Colonic mucosa (tissue), 4 donors: Measurements from ENCODE around the gene MIAT. TPM values are rescaled to one million over a fixed set of nuclear protein-coding genes. Genes with fewer than 3 reads are reported as not detected.

Experiments used
- DNase-seq: peaks from one replicate; pipeline ENCODE4 v3.0.0-alpha.2; 2020
- H3K27ac ChIP-seq: fragments of 200-600 bp; one replicate; pipeline ENCODE4 v1.8.0; 2021
- H3K27me3 ChIP-seq: fragments of 200-600 bp; one replicate; pipeline ENCODE4 v1.8.0; 2021
- H3K36me3 ChIP-seq: fragments of 200-600 bp; one replicate; pipeline ENCODE4 v1.8.0; 2021
- H3K4me1 ChIP-seq: fragments of 200-600 bp; one replicate; pipeline ENCODE4 v1.8.0; 2021; ENCODE audit warnings: mild to moderate bottlenecking
- H3K4me3 ChIP-seq: fragments of 200-600 bp; one replicate; pipeline ENCODE4 v1.8.0; 2021
- H3K9ac ChIP-seq, 2 donors: one replicate each; pipeline ENCODE4 v1.7.0; 2013; ENCODE audit warnings: control low read depth in 2 of 2, low read depth in 2 of 2, low read length in 2 of 2
- H3K9me3 ChIP-seq: fragments of 200-600 bp; one replicate; pipeline ENCODE4 v1.8.0; 2021
- intact Hi-C: fragments of 100-400 bp; cut with DNase I; formaldehyde crosslinking; loops from one replicate; pipeline ENCODE4 v1.14.1; 2022
- total RNA-seq, 2 donors: library from RNA; stranded (reverse); fragmentation: NEBNext Ultra II Directional in 1 of 2; extraction: Animal tissue kit (Norgen Biotek cat#: 25700) in 1 of 2; gene quantifications; one replicate each; pipeline ENCODE4 v1.2.1, GENCODE V29; 2021
- TF ChIP-seq, protein P1 (sequence below): fragments of 200-600 bp; IDR thresholded peaks from one replicate; pipeline ENCODE4 v1.8.0; 2022; ENCODE audit warnings: antibody characterized with exemption, mild to moderate bottlenecking
- donor health status: healthy.
- donor health status: DM: no; HTN: no; CAD: no.
- donor health status: DM: no; HTN: no; CAD: no.

The MIAT gene
- total RNA-seq, 2 donors from 2014 or later, result 1.5 to 1.8 TPM

DNA sequence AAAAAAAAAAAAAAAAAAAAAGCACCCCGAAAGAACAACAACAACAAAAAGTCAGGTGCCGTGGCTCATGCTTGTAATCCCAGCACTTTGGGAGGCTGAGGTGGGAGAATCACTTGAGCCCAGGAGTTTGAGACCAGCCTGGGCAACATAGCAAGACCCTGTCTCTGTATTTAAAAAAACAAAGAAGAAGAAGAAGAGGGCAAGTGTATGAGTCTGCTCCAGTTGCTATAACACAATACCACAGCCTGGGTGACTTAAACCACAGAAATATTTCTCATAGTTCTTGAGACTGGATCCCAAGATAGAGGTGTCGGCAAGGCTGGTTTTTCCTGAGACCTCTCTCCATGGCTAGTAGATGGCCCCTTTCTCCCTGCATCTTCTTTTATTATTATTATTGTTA lies 23.2 kb upstream of the MIAT start:
- DNase-seq, result no peak
- intact Hi-C loops, result no loop called here
- Histone ChIP-seq H3K4me3 (no peak overlapping the region), H3K9ac (no peak overlapping the region), H3K9me3 (no peaks in the 10 kb centered on the region), H3K27ac (no peak overlapping the region), H3K4me1 (no peaks in the 10 kb centered on the region), H3K36me3 (no peaks in the 10 kb centered on the region), H3K27me3 (no peaks in the 10 kb centered on the region)
- TF ChIP-seq, protein P1, sequence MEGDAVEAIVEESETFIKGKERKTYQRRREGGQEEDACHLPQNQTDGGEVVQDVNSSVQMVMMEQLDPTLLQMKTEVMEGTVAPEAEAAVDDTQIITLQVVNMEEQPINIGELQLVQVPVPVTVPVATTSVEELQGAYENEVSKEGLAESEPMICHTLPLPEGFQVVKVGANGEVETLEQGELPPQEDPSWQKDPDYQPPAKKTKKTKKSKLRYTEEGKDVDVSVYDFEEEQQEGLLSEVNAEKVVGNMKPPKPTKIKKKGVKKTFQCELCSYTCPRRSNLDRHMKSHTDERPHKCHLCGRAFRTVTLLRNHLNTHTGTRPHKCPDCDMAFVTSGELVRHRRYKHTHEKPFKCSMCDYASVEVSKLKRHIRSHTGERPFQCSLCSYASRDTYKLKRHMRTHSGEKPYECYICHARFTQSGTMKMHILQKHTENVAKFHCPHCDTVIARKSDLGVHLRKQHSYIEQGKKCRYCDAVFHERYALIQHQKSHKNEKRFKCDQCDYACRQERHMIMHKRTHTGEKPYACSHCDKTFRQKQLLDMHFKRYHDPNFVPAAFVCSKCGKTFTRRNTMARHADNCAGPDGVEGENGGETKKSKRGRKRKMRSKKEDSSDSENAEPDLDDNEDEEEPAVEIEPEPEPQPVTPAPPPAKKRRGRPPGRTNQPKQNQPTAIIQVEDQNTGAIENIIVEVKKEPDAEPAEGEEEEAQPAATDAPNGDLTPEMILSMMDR, result no peak

DNA sequence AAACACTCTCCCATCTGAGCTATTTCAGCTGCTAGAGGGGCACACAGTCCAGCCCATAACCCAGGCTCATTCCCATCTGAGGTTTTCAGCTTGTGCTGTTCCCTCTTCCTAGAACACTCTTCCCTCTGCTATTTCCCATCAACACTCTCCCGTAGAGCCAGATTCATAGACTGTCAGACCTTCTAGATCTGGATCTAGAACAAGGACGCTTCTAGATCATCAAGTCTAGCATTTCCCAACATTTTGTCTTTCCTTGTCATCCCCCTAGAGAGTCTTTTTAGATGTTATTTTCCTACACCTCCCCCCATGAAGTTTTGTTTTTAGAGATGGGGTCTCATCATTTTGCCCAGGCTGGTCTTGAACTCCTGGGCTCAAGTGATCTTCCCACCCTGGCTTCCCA lies 22.3 kb upstream of the MIAT start:
- DNase-seq, result no peak
- intact Hi-C loops, result no loop called here
- Histone ChIP-seq H3K9me3 (no peaks in the 10 kb centered on the region), H3K27ac (no peak overlapping the region), H3K9ac (no peak overlapping the region), H3K27me3 (no peaks in the 10 kb centered on the region), H3K36me3 (no peaks in the 10 kb centered on the region), H3K4me1 (no peaks in the 10 kb centered on the region), H3K4me3 (no peak overlapping the region)
- TF ChIP-seq, protein P1, result no peak

DNA sequence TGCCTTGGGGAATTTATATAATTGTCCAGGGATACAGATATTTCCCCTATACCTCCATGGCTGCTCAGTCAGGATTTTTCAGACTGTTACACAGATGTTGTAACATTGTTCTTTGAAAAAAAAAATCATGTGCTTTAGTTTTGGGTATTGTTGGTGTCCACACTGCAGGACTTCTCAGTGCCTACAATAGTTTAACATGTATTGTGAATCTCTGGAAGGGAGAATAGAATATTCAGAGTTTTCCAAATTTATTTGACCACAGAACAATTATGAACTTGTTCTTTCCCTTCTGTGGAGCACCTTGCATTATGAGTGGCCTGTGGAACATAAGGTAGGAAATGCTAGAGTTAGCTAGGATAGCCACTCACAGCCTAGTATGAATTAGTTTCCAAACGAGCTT lies 21.1 kb upstream of the MIAT start:
- intact Hi-C loops, result no loop called here
- no peak overlapping the region for H3K4me3 ChIP-seq

DNA sequence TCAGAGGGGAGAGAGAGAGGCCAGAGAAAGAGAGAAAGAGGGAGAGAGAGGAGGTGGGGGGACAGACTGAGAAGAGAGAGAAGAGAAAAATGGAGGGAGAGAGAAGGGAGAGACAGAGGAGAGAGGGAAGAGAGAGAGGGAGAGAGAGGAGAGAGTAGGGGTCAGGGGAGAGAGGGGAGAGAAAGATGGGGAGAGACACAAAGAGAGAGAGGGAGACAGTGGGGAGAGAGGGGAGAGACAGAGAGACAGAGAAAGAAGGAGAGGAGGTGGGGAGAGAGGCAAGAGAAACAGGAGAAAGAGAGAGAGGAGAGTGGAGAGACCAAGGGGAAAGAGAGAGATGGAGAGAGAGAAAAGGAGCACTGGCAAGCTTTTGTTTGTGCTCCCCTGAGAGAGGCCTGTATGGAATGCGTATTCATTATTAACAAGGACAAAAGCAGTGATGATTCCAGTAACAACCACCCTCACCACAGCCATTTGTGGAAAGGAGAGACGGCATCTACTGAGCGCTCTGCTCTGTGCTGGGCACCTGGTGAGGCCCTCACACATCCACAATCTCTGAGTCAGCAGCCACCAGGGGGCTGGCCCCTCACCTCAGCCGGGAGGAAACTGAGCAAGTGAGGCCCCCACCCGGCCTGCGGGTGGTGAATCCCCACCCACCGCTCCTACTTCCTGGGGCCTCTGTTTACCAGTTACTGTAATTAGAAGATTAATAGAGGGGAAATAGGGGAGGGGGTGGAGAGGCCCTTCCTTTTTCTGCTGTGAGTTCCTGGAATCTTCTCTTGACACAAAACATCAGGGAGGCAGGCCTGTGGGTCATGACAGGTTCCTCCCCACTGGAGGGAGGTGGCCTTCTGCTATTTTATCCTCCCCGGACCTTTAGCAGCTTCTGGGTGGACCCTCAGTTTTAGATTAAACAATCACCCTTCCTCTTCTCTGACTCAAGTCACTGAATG lies 14.6 kb upstream of the MIAT start:
- DNase-seq, result no peak
- Histone ChIP-seq H3K27ac (no peak overlapping the region), H3K9me3 (no peaks in the 10 kb centered on the region), H3K4me3 (no peak overlapping the region), H3K36me3 (no peaks in the 10 kb centered on the region), H3K27me3 (no peaks in the 10 kb centered on the region), H3K9ac (no peak overlapping the region), H3K4me1 (no peaks in the 10 kb centered on the region)
- intact Hi-C loops, result no loop called here
- TF ChIP-seq, protein P1, result no peak

More for the DNA sequence above, 21.1 kb upstream of the MIAT start:
- no peak overlapping the region for H3K27ac ChIP-seq
- no peak overlapping the region for H3K9ac ChIP-seq
- no peaks in the 10 kb centered on the region for H3K27me3 ChIP-seq
- TF ChIP-seq, protein P1, result no peak
- H3K4me1 ChIP-seq, result no peaks in the 10 kb centered on the region
- H3K9me3 ChIP-seq, result no peaks in the 10 kb centered on the region
- no peak for DNase-seq
- H3K36me3 ChIP-seq, result no peaks in the 10 kb centered on the region

DNA sequence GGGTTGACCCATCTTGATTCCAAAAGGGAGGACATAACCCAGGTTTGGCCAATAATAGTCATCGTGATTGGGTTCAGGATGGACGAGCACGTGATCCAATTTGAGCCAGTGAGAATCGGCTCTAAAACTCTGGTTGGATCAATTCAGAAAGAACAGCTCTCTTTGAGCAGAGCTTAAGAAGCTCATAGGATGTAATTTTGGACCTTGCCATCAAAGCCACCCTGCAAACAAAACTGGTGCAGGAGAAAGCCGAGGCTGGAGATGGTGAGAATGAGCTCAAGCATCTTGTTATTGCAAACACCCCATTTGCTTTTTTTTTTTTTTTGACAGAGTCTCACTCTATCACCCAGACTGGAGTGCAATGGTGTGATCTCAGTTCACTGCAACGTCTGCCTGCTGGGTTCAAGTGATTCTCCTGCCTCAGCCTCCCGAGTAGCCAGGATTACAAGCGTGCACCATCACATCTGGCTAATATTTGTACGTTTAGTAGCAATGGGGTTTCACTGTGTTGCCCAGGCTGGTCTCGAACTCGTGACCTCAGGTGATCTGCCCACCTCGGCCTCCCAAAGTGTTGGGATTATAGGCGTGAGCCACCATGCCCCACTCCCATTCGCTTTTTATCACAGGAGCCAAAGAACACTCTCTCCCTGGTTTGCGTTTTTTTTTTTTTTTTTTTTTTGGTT lies 13.8 kb upstream of the MIAT start:
- TF ChIP-seq, protein P1, result no peak
- no peak overlapping the region for H3K9ac ChIP-seq
- no peaks in the 10 kb centered on the region for H3K9me3 ChIP-seq
- H3K36me3 ChIP-seq, result no peaks in the 10 kb centered on the region
- no peak overlapping the region for H3K27ac ChIP-seq
- intact Hi-C loops, result no loop called here
- no peaks in the 10 kb centered on the region for H3K4me1 ChIP-seq
- no peak for DNase-seq
- H3K27me3 ChIP-seq, result no peaks in the 10 kb centered on the region
- no peak overlapping the region for H3K4me3 ChIP-seq
